ENCODE data around the gene SCUBE1.
A peak's percentile ranks its signal among the peaks of the same experiment; 100 is the strongest.

The SCUBE1 gene

GRCh38 chr22:43277091-43277490, 66.1 kb downstream of the SCUBE1 start:
- no peak for TF ChIP-seq CTCF (IDR thresholded peaks at IDR 0.05; ENCODE audit: low read depth, low read length)
- TF ChIP-seq MYC (IDR thresholded peaks at IDR 0.05; ENCODE audit: low read depth, low read length): no peak
- no peak for DNase-seq (ENCODE audit: low read depth)
- no peak overlapping the region for H3K4me3 ChIP-seq (ENCODE audit: low read depth, low read length)

- TF ChIP-seq POLR2A (IDR thresholded peaks at IDR 0.05; ENCODE audit: extremely low read depth, insufficient read length): no peak
- no peak for TF ChIP-seq CTCF (IDR thresholded peaks at IDR 0.05; ENCODE audit: low read depth, low read length)
- no peak for TF ChIP-seq MAX (IDR thresholded peaks at IDR 0.05; ENCODE audit: low read depth, low read length)
- TF ChIP-seq MYC (IDR thresholded peaks at IDR 0.05; ENCODE audit: low read depth, low read length): no peak
- no peak overlapping the region for H3K4me3 ChIP-seq (ENCODE audit: low read depth, low read length)
- peak; percentile 36 for DNase-seq (ENCODE audit: low read depth)
These were observed 66.9 kb downstream of the SCUBE1 start for GRCh38 chr22:43276321-43276720.

GRCh38 chr22:43275545-43276317, 67.4 kb downstream of the SCUBE1 start:
- no peak for TF ChIP-seq CTCF (IDR thresholded peaks at IDR 0.05; ENCODE audit: low read depth, low read length)
- peak; percentile 34; the same call in 1 of the 2 replicates for TF ChIP-seq MYC (IDR thresholded peaks at IDR 0.05; ENCODE audit: low read depth, low read length)
- TF ChIP-seq MAX (IDR thresholded peaks at IDR 0.05; ENCODE audit: low read depth, low read length): peak; percentile 85
- no peak for TF ChIP-seq POLR2A (IDR thresholded peaks at IDR 0.05; ENCODE audit: extremely low read depth, insufficient read length)
- H3K4me3 ChIP-seq (ENCODE audit: low read depth, low read length): no peak overlapping the region
- peak; percentile 91 for DNase-seq (ENCODE audit: low read depth)

GRCh38 chr22:43274595-43275240, 68.5 kb downstream of the SCUBE1 start:
- DNase-seq (ENCODE audit: low read depth): no peak
- TF ChIP-seq MAX (IDR thresholded peaks at IDR 0.05; ENCODE audit: low read depth, low read length) (no peak), CTCF (IDR thresholded peaks at IDR 0.05; ENCODE audit: low read depth, low read length) (no peak), POLR2A (IDR thresholded peaks at IDR 0.05; ENCODE audit: extremely low read depth, insufficient read length) (no peak), MYC (IDR thresholded peaks at IDR 0.05; ENCODE audit: low read depth, low read length) (no peak)
- H3K4me3 ChIP-seq (ENCODE audit: low read depth, low read length): no peak overlapping the region

GRCh38 chr22:43273902-43274484, 69.2 kb downstream of the SCUBE1 start:
- H3K4me3 ChIP-seq (ENCODE audit: low read depth, low read length): no peak overlapping the region
- no peak for TF ChIP-seq MAX (IDR thresholded peaks at IDR 0.05; ENCODE audit: low read depth, low read length)
- TF ChIP-seq POLR2A (IDR thresholded peaks at IDR 0.05; ENCODE audit: extremely low read depth, insufficient read length): no peak
- no peak for TF ChIP-seq MYC (IDR thresholded peaks at IDR 0.05; ENCODE audit: low read depth, low read length)
- TF ChIP-seq CTCF (IDR thresholded peaks at IDR 0.05; ENCODE audit: low read depth, low read length): peak; percentile 70
- DNase-seq (ENCODE audit: low read depth): peak; percentile 75
